IPS-NIHi11 (cell line): ENCODE results near the gene OXSR1.
"Not testable (repeated sequence)": the region's sequence is repeated elsewhere in the genome, so short reads cannot be mapped to it uniquely, and the experiment has no call there.

Source experiments
- DNase-seq: peaks from one replicate; pipeline ENCODE4 v3.0.0; 2012; ENCODE audit warnings: mixed read lengths, low spot score

The OXSR1 gene

DNA sequence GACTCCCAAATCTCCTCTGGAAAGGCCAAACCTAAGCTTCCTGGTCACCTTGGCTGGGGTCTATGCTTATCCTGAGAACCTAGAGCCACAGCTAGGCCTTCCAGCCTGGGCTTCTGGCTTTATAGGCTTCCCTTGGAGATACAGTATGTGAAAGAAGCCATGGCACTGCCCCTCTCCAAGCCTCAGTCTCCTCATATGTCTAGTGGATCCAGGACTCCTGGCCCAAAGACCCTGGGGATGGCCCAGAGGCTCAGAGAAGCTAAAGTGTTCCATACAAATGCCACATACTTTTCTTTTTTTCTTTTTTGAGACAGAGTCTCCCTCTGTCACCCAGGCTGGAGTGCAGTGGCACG lies 37.1 kb upstream of the OXSR1 start:
- no peak for DNase-seq

DNA sequence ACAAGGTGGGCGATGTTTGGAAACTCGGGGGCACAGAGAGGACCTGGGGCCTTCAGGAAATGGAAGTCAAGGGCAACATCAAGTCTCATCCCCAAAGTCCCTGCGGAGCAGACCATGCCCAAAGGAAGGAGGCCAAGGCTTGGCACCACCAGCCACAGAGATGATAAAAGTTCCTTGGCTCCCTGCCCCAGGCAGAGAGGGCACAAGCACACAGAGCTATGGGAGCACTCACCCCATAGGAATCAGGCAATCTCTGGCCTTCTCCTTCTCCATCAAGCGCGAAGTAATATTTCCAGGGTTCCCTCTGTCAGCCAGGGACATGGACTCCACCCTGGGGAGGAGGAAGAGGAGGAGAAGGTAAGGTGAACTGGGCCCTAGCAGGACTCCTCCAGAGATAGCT lies 36.3 kb upstream of the OXSR1 start:
- DNase-seq, result no peak

DNA sequence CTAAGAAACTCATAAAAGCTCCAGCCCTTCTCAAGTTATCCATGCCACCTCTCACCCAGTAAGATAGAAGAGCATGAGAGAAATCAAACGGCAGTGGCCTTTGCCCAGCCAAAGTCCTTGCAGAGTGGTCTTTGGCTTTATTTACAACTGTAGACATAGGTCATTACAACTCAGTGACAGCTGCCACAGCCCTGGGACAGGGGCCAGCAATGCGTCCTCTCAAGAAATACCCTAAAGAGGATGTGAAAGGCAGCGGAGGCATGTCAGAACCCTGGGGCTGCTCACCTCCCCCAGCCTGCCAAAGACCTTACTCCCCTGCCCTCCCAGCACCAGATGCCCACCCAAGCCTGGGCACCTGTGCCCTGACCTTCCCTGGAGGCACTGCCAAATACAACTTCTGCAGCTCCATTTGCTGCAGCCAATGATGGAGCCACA lies 34.7 kb upstream of the OXSR1 start:
- DNase-seq, result no peak

DNA sequence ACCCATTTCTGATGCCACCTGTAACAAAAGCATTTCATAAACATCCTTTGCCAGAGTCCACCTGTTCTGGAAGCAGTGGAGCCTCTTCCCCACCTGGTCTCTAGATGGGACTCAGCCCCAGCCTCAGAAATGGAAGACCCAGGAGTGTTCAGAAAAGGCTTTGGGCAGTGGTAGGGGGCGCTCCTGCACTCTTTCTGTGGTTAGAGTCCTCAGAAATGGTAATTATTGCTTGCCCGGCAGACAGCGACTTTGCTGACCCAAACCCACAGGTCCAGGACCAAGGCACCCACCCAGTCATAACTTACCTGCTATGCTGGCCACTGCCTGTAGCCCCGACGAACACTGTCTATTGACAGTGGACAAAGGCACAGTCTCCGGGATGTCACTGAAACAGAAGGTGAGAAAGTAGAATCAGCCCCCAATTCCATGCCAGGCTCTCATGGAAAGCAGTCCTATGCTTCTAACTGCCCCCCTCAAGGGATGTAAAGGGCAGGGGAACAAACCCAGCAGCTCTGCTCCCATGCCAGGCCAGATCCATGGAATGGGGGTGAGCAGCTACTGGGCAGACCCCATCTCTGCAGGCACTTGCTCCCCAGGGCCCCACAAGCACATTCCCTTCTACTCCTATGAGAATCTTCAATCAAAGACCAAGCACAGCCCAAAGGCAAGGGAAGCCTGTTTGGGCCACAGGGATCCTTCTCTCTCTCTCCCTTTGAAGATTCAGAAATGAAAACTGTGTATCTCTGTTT lies 33.5 kb upstream of the OXSR1 start:
- peak; percentile 67 for DNase-seq

DNA sequence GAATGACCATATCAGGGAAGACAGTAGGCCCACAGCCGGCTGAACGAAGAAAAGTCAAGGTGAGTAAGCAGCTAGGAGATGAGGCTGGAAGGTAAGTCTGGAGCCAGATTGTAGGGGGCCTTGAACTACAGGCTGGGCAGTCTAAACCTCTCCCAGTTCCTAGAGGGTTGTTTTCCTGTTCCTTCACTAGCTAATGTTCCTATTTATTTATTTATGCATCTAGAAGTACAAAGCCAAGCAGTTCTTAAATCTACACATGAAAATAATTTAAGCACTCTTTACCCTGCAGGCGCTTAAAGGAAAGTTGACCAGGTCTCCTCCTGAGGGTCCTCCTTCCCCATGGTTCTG lies 32.2 kb upstream of the OXSR1 start:
- DNase-seq, result no peak

DNA sequence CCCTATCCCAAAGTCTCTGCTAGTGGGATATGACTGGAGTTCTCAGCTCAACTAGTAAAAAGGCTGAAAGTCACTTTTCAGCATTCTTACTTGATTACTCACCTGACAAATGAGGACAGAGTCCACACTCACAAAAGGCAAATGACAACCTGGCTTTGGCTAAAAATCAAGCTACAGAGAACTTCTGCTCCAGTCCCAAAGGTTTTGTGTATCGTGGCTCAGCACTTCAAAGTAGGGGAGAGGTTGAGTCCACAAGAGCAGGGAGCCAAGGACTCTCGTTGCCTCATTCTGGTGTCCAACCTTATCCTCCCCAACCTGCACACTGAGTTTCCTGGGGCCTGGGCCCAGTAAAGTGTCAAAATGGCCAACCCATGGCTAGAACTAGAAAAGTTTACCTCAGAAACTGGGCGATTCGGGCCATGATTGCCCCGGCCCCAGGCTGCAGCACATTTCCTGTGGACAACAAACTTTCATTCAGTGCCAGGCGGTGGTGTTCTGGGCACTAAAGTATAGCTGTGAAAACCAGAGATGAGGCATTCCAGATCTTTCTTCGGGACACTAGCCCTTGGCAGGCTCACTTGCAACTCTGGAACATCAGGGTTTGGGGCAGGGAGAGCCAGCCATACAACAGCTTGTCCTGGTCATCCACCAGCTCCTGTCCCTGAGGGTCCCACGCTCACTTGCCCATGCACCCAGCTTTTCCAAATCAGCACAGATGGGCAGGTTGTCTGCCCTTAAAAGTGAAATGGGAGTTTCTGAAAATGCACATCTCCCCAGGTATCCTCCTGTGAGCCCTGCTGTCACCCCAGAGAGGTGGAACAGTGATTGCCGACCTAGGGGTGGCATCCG lies 31.6 kb upstream of the OXSR1 start:
- DNase-seq, result no peak

DNA sequence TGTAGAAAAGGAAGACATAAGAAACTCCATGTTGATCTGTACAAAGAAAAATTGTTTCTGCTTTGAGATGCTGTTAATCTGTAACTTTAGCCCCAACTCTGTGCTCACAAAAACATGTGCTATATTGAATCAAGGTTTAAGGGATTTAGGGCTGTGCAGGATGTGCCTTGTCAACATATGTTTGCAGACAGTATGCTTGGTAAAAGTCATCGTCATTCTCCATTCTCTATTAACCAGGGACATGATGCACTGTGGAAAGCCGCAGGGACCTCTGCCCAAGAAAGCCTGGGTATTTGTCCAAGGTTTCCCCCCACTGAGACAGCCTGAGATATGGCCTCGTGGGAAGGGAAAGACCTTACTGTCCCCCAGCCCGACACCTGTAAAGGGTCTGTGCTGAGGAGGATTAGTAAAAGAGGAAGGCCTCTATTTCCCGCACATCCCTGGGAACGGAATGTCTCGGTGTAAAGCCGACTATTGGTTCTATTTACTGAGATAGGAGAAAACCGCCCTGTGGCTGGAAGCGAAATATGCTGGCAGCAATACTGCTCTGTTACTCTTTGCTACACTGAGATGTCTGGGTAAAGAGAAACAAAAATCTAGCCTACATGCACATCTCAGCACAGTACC lies 30.7 kb upstream of the OXSR1 start:
- not testable (repeated sequence) for DNase-seq

DNA sequence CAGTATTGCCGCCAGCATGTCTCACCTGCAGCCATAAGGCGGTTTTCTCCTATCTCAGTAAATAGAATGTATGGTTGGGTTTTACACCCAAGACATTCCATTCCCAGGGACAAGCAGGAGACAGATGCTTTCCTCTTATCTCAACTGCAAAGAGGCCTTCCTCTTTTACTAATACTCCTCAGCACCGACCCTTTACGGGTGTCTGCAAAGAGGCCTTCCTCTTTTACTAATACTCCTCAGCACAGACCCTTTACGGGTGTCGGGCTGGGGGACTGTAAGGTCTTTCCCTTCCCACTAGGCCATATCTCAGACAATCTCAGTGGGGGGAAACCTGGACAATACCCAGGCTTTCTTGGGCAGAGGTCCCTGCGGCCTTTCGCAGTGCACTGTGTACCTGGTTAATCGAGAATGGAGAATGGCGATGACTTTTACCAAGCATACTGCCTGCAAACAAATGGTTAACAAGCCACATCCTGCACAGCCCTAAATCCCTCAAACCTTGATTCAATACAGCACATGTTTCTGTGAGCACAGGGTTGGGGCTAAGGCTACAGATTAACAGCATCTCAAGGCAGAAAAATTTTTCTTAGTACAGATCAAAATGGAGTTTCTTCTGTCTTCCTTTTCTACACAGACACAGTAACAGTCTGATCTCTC lies 29.6 kb upstream of the OXSR1 start:
- not testable (repeated sequence) for DNase-seq

DNA sequence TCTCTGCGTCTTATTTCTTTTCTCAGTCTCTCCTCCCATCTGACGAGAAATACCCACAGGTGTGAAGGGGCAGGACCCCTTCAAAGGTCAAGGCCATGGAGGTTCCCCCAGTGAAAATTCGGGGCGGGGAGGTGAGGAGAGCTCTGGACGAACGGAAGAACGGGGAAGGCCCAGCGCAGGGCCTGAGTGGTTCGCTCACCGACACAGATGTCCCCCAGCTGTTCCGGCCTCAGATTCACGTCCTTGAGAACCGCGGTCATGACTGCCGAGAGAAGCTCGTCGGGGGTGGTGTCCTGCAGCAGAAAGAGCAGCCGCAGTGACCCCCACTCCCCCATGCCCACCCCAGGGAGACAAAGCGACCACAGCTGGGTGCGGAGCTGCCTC lies 29.0 kb upstream of the OXSR1 start:
- DNase-seq, result no peak

DNA sequence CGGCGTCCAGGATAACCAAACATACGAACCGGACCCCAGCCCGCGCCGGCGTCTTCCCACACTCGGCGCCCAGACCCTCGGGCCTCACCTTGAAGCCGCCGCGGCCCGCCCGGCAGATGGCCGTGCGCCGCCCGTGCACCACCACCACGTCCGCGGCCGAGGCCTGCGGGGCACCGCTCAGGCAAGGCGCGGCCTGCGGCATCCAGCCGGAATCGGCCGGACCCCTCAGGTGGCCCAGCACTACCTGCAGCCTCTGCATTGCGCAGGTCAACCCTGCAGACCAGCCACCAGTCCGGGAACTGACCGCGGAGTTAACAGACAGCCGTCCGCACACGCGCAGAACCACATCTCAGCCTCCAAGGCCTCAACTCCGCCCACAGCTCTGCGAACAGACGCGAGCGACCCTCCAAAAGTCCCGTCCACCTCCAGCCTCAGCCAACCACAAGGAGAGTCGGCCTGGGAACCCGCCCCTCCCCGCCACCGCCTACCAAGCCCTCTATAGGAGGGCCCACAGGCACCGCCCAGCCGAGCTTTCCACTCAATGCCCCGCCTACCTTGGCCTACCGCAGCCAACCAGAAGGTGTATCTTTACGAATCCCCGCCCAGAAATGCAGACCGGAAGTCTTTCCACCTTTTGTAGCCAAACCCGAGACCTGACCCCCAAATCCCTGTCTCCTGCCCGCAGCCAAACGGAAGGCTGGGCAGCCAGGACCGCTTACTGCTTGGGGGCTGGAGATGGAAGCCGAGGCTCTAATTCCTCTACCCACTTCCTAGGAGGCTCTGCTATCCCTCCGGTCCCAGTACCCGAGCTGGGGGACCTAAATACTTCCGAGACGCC lies 28.3 kb upstream of the OXSR1 start, which contains the start of gene ACAA1:
Gene ACAA1, minus strand, starts transcription at position 351 of the 838 bp plus-strand sequence. Its CDS starts 92 bp downstream, at position 259.
- DNase-seq, result peak; percentile 95

DNA sequence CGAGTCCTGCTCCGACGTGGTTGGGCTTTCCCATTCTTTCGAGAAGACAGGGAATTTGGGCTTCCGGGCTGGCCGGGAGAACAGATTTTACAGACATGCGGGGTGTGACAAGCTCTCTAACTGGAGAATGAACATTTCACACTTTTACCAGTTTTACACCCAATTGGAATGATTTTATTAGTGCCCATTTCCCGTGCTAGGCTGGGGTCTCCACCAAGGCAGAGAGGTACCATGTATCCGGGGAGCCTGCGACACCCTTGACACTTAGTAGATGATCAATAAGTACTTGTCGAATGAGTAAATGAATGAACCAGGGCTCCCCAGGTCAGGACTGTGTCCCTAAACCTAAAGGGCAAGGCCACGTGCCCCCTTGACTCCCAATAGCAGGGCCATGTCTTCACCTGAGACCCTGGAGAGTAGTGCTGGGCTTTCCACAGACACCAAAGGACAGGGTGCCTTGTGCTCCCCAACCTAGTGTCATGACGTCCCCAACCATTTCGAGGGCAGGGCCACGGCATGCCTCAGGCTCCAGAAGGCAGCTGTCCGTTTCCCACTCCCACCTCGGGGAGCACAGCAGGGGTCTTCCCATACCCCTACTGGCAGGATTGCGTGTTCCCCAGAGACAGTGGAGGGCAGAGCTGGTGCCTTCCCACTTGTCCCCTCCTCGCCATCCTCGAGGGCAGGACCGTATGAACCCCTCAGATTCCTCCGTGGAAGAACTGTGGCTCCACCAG lies 27.6 kb upstream of the OXSR1 start:
- DNase-seq, result no peak

DNA sequence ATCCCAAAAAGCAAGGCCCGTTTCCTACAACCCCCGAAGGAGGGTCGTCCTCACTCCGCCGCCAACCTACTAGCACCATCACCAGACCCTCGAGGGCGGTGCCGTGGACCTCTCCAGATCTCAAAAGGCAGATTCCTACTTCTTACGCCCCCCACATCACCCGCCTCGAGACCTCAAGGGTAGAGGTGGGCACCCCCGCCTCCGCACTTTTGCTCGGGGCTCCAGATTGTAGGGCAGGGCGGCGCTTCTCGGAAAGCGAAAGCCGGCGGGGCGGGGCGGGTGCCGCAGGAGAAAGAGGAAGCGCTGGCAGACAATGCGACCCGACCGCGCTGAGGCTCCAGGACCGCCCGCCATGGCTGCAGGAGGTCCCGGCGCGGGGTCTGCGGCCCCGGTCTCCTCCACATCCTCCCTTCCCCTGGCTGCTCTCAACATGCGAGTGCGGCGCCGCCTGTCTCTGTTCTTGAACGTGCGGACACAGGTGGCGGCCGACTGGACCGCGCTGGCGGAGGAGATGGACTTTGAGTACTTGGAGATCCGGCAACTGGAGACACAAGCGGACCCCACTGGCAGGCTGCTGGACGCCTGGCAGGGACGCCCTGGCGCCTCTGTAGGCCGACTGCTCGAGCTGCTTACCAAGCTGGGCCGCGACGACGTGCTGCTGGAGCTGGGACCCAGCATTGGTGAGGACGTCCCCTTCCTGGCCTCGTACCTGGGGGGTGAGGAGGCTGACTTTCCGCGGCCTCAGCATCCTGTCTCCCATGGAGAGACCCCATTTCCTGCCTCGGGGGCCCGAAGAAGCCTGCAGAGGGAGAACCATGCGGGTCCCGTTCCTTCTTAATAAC lies 26.8 kb upstream of the OXSR1 start, which contains the start of gene MYD88:
Gene MYD88, plus strand, starts transcription at position 313 of the 842 bp plus-strand sequence. Its CDS starts 40 bp downstream, at position 353.
- DNase-seq, result peak; percentile 75

DNA sequence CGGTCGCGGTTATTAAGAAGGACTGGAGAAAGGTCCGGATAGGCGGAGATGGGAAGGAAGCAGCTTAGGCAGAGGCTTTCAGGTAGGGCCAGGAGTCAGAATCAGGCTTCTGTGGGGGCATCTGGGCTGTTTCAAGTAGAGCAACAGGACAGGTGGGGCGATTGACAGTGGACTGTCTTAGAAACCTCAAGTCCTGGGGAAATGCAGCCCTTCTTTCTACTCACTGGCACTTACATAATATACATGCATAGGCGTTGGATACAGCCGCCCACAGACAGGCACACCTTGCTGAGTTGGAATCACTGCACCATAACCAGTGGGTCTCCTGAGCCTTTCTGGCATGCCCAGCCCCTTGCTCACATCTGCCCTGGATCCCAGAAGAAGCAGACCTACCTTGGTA lies 26.1 kb upstream of the OXSR1 start:
- no peak for DNase-seq

DNA sequence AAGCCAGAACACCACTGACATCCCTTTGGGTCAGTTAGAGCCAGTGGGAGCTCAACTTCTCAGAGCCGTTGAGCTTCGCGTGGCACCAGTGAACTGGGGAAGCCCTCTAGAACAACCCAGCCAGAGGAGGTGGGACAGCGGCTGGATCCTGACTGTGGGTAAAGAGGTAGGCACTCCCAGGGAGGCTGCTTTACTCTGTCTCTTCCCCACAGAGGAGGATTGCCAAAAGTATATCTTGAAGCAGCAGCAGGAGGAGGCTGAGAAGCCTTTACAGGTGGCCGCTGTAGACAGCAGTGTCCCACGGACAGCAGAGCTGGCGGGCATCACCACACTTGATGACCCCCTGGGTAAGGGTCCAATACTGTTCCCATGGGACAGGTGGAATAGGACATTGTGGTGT lies 25.7 kb upstream of the OXSR1 start:
- no peak for DNase-seq

DNA sequence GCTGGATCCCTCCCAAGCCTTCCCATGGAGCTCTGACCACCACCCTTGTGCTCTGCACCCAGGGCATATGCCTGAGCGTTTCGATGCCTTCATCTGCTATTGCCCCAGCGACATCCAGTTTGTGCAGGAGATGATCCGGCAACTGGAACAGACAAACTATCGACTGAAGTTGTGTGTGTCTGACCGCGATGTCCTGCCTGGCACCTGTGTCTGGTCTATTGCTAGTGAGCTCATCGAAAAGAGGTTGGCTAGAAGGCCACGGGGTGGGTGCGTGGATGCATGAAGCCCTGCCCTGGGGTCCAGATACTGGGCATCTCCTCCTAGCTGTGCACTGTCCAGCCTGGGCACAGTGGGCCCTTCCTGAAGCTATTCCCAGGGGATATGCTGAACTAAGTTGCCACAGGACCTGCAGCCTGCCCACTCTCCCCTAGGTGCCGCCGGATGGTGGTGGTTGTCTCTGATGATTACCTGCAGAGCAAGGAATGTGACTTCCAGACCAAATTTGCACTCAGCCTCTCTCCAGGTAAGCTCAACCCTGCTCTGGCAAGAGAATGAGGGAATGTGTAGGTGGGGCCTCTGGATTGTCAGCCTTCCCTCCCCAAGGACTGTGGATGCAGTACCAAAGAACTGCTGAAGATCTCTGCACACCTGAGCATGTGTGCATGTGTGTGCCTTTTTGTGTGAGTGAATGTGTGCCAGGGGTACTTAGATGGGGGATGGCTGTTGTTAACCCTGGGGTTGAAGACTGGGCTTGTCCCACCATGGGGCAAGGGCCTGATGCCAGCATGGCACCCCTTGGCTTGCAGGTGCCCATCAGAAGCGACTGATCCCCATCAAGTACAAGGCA lies 24.8 kb upstream of the OXSR1 start:
- DNase-seq, result no peak

DNA sequence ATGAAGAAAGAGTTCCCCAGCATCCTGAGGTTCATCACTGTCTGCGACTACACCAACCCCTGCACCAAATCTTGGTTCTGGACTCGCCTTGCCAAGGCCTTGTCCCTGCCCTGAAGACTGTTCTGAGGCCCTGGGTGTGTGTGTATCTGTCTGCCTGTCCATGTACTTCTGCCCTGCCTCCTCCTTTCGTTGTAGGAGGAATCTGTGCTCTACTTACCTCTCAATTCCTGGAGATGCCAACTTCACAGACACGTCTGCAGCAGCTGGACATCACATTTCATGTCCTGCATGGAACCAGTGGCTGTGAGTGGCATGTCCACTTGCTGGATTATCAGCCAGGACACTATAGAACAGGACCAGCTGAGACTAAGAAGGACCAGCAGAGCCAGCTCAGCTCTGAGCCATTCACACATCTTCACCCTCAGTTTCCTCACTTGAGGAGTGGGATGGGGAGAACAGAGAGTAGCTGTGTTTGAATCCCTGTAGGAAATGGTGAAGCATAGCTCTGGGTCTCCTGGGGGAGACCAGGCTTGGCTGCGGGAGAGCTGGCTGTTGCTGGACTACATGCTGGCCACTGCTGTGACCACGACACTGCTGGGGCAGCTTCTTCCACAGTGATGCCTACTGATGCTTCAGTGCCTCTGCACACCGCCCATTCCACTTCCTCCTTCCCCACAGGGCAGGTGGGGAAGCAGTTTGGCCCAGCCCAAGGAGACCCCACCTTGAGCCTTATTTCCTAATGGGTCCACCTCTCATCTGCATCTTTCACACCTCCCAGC lies 24.0 kb upstream of the OXSR1 start:
- no peak for DNase-seq

DNA sequence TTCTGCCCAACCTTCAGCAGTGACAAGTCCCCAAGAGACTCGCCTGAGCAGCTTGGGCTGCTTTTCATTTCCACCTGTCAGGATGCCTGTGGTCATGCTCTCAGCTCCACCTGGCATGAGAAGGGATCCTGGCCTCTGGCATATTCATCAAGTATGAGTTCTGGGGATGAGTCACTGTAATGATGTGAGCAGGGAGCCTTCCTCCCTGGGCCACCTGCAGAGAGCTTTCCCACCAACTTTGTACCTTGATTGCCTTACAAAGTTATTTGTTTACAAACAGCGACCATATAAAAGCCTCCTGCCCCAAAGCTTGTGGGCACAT lies 23.4 kb upstream of the OXSR1 start:
- no peak for DNase-seq

DNA sequence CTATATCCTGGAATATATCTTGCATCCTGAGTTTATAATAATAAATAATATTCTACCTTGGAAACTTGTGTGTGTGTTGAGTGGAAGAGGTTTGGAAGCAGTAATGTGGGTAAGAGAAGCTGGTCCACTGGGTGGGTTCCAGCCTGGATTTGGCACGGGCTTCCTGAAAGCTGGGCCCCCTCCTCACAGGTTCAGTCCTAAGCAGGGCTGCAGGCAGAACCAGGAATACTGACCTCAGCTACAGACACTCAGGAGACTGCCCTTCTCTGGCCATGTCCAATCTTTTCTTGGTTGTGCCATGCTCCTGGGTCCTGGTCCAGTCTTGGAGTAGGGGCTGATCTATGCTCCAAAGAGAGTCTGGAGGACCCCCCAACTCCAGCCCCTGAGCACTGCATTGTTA lies 22.4 kb upstream of the OXSR1 start:
- no peak for DNase-seq
